Neural cell (in vitro differentiated cells): ENCODE results near the gene SRSF12.

ENCODE experiments used
- POLR2AphosphoS5 ChIP-seq: IDR thresholded peaks from 2 replicates; pipeline ENCODE4 v1.6.1; 2012
- RAD21 ChIP-seq: fragments of 450-650 bp; conservative IDR thresholded peaks from 2 replicates; pipeline ENCODE4 v1.6.1; 2014; ENCODE audit warnings: antibody characterized with exemption, mild to moderate bottlenecking, moderate library complexity
- SMC3 ChIP-seq: fragments of 450-650 bp; conservative IDR thresholded peaks from 2 replicates; pipeline ENCODE4 v1.6.1; 2014; ENCODE audit warnings: antibody characterized with exemption, mild to moderate bottlenecking, moderate library complexity; ENCODE audit not compliant: poor library complexity
- TAF1 ChIP-seq: IDR thresholded peaks from 2 replicates; pipeline ENCODE4 v1.6.1; 2012; ENCODE audit warnings: low read depth
- TF ChIP-seq, protein P1 (sequence below): fragments of 450-650 bp; IDR thresholded peaks from 2 replicates; pipeline ENCODE4 v1.5.1; 2014; ENCODE audit warnings: antibody characterized with exemption, mild to moderate bottlenecking, moderate library complexity; ENCODE audit not compliant: poor library complexity, severe bottlenecking

DNA sequence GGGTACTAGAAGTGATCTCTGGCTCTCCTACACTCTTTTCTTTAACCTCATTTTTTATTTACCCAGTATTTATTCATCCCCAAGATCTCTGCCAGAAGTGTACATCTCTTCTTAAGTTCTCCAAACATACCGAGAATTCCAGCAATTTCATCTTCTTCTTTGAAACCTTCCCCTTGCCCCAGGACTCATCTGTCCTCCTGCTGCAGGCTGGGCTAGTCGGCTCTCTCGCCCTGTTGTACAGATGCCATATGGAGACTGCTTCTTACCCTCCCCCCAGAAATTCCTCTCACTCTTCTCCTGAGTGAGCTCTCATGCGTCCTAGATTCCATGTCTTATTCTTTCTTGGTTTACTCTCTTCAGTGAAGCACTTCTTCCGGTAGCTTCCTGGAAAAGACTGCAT, 59.2 kb downstream of the SRSF12 start:
- TF ChIP-seq, protein P1, sequence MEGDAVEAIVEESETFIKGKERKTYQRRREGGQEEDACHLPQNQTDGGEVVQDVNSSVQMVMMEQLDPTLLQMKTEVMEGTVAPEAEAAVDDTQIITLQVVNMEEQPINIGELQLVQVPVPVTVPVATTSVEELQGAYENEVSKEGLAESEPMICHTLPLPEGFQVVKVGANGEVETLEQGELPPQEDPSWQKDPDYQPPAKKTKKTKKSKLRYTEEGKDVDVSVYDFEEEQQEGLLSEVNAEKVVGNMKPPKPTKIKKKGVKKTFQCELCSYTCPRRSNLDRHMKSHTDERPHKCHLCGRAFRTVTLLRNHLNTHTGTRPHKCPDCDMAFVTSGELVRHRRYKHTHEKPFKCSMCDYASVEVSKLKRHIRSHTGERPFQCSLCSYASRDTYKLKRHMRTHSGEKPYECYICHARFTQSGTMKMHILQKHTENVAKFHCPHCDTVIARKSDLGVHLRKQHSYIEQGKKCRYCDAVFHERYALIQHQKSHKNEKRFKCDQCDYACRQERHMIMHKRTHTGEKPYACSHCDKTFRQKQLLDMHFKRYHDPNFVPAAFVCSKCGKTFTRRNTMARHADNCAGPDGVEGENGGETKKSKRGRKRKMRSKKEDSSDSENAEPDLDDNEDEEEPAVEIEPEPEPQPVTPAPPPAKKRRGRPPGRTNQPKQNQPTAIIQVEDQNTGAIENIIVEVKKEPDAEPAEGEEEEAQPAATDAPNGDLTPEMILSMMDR = no peak
- TF ChIP-seq RAD21 (no peak), TAF1 (no peak), POLR2AphosphoS5 (no peak), SMC3 (no peak)
